ENCODE measurements around the gene CAMTA1. TPM values are rescaled to one million over a fixed set of nuclear protein-coding genes. Genes with fewer than 3 reads are reported as not detected.

Gene CAMTA1
- total RNA-seq, 1 experiment from 2014 or later = 60.0 TPM

DNA sequence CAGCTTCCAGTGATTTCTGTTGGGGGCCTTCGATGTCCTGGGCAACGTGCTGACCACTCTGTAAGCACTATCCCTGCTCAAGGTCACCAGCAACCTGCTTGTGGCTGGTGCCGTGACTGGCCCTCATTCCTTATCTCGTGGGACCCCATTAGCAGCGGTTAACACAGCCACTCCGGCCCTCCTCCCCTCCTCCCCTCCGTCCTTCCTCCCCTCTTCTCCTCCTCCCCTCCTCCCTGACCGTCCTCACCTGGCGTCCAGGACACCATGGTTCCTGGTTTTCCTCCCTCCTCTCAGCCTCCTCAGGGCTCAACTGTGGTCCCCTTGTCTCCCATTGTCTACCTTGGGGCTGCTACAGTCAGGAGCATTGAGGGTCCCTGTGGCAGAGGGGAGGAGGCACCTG is 157.7 kb downstream of the CAMTA1 start:
- Histone ChIP-seq H3K36me3 (ENCODE audit: control insufficient read depth, insufficient read depth, low read length) (no peaks in the 10 kb centered on the region), H3K27me3 (replicated peaks; ENCODE audit: control insufficient read depth, insufficient read depth, low read length) (no peaks in the 10 kb centered on the region), H3K4me3 (ENCODE audit: low read depth, low read length) (no peak overlapping the region), H3K9me3 (no peaks in the 10 kb centered on the region), H3K4me1 (no peaks in the 10 kb centered on the region)
- BruUV-seq (replicated peaks) = no TSS peak
- no peak for DNase-seq
- POLR2A ChIA-PET = no interaction called here
- intact Hi-C loops (cut with micrococcal nuclease; ENCODE audit: unreplicated experiment) = no loop called here
- Mint-ChIP-seq H3K27me3 (ENCODE audit: insufficient read depth, unreplicated experiment) (peaks cover 6% of the 10 kb centered on the region), H3K4me3 (ENCODE audit: unreplicated experiment) (no peak overlapping the region), H3K36me3 (ENCODE audit: insufficient read depth, unreplicated experiment) (no peaks in the 10 kb centered on the region), H3K27ac (ENCODE audit: unreplicated experiment) (no peak overlapping the region), H3K4me1 (ENCODE audit: low read depth, unreplicated experiment) (no peaks in the 10 kb centered on the region), H3K9me3 (ENCODE audit: unreplicated experiment) (no peaks in the 10 kb centered on the region)
- CTCF ChIA-PET = no interaction called here
- TF ChIP-seq, protein P1, sequence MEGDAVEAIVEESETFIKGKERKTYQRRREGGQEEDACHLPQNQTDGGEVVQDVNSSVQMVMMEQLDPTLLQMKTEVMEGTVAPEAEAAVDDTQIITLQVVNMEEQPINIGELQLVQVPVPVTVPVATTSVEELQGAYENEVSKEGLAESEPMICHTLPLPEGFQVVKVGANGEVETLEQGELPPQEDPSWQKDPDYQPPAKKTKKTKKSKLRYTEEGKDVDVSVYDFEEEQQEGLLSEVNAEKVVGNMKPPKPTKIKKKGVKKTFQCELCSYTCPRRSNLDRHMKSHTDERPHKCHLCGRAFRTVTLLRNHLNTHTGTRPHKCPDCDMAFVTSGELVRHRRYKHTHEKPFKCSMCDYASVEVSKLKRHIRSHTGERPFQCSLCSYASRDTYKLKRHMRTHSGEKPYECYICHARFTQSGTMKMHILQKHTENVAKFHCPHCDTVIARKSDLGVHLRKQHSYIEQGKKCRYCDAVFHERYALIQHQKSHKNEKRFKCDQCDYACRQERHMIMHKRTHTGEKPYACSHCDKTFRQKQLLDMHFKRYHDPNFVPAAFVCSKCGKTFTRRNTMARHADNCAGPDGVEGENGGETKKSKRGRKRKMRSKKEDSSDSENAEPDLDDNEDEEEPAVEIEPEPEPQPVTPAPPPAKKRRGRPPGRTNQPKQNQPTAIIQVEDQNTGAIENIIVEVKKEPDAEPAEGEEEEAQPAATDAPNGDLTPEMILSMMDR (IDR thresholded peaks at IDR 0.05; ENCODE audit: insufficient read depth in 1 of 2, low read depth in 1 of 2, low read length in 1 of 2, severe bottlenecking in 1 of 2, unreplicated experiment in 1 of 2) = no peak

DNA sequence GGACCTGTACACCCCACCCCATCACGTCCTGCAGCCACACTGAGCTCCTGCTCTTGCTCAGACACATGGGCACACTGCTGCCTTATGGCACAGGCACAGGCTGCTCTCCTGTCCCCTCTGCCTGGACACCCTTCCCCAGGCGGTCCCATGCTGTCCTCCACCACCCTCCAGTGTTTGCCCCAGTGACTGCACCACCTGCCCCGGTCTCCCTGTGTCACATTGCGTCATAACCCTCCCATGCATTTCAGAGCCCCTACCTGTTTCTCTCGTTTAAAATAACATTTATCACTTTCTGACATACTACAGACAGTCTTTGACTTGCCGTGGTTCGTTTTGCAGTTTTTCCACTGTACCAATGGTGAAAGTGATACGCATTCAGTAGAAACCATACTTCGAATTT is 159.2 kb downstream of the CAMTA1 start:
- Mint-ChIP-seq H3K36me3 (ENCODE audit: insufficient read depth, unreplicated experiment) (no peaks in the 10 kb centered on the region), H3K4me1 (ENCODE audit: low read depth, unreplicated experiment) (no peaks in the 10 kb centered on the region)

DNA sequence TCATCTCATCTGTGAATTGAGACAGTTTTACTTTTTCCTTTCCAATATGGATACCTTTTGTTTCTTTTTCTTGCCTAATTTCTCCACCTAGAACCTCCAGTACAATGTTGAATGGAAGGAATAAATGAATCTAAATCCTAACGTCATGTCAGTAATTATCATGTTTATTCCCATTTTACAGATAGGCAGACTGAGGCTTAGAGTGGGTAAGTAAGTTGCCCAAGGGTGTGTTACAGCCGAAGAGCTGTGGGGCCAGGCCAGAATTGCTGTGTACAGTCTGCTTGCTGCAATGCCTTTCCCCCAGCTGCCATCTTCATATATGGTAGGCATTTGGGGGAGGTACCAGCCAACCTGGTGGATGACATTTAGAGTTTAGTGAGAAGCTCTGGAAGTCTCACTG is 162.7 kb downstream of the CAMTA1 start:
- intact Hi-C loops (cut with micrococcal nuclease; ENCODE audit: unreplicated experiment) = no loop called here

More for the DNA sequence above, 159.2 kb downstream of the CAMTA1 start:
- CTCF ChIA-PET = no interaction called here
- intact Hi-C loops (cut with micrococcal nuclease; ENCODE audit: unreplicated experiment) = no loop called here
- Mint-ChIP-seq H3K27ac (ENCODE audit: unreplicated experiment) (no peak overlapping the region), H3K9me3 (ENCODE audit: unreplicated experiment) (no peaks in the 10 kb centered on the region), H3K27me3 (ENCODE audit: insufficient read depth, unreplicated experiment) (peaks cover 6% of the 10 kb centered on the region), H3K4me3 (ENCODE audit: unreplicated experiment) (no peak overlapping the region)
- no peaks in the 10 kb centered on the region for H3K27me3 ChIP-seq (replicated peaks; ENCODE audit: control insufficient read depth, insufficient read depth, low read length)
- POLR2A ChIA-PET = no interaction called here
- H3K4me3 ChIP-seq (ENCODE audit: low read depth, low read length) = no peak overlapping the region
- no peaks in the 10 kb centered on the region for H3K4me1 ChIP-seq
- BruUV-seq (replicated peaks) = no TSS peak
- no peaks in the 10 kb centered on the region for H3K9me3 ChIP-seq
- TF ChIP-seq, protein P1 (IDR thresholded peaks at IDR 0.05; ENCODE audit: insufficient read depth in 1 of 2, low read depth in 1 of 2, low read length in 1 of 2, severe bottlenecking in 1 of 2, unreplicated experiment in 1 of 2) = no peak
- H3K36me3 ChIP-seq (ENCODE audit: control insufficient read depth, insufficient read depth, low read length) = no peaks in the 10 kb centered on the region
- DNase-seq = no peak

More for the DNA sequence above, 162.7 kb downstream of the CAMTA1 start:
- no peak overlapping the region for H3K4me3 ChIP-seq (ENCODE audit: low read depth, low read length)
- TF ChIP-seq, protein P1 (IDR thresholded peaks at IDR 0.05; ENCODE audit: insufficient read depth in 1 of 2, low read depth in 1 of 2, low read length in 1 of 2, severe bottlenecking in 1 of 2, unreplicated experiment in 1 of 2) = no peak
- DNase-seq = no peak
- CTCF ChIA-PET = no interaction called here
- Mint-ChIP-seq H3K4me3 (ENCODE audit: unreplicated experiment) (no peak overlapping the region), H3K27me3 (ENCODE audit: insufficient read depth, unreplicated experiment) (peaks cover 8% of the 10 kb centered on the region), H3K36me3 (ENCODE audit: insufficient read depth, unreplicated experiment) (no peaks in the 10 kb centered on the region), H3K9me3 (ENCODE audit: unreplicated experiment) (no peaks in the 10 kb centered on the region), H3K27ac (ENCODE audit: unreplicated experiment) (no peak overlapping the region), H3K4me1 (ENCODE audit: low read depth, unreplicated experiment) (no peaks in the 10 kb centered on the region)
- POLR2A ChIA-PET = no interaction called here
- no peaks in the 10 kb centered on the region for H3K9me3 ChIP-seq
- H3K36me3 ChIP-seq (ENCODE audit: control insufficient read depth, insufficient read depth, low read length) = no peaks in the 10 kb centered on the region
- BruUV-seq (replicated peaks) = no TSS peak
- H3K4me1 ChIP-seq = no peaks in the 10 kb centered on the region
- H3K27me3 ChIP-seq (replicated peaks; ENCODE audit: control insufficient read depth, insufficient read depth, low read length) = no peaks in the 10 kb centered on the region
